22Rv1 (cell line): ENCODE measurements around the gene LRRC49.

Source experiments
- H3K27ac ChIP-seq: fragments of 450-650 bp; 2 replicates; pipeline ENCODE4 v1.5.1; 2017
- ZFX ChIP-seq: fragments of 450-650 bp; IDR thresholded peaks from 2 replicates; pipeline ENCODE4 v1.6.1; 2017; ENCODE audit warnings: antibody characterized with exemption, borderline replicate concordance
- TF ChIP-seq, protein P1 (sequence below): fragments of 450-650 bp; IDR thresholded peaks from 2 replicates; pipeline ENCODE4 v1.5.1; 2017; ENCODE audit warnings: mild to moderate bottlenecking

The LRRC49 gene

DNA sequence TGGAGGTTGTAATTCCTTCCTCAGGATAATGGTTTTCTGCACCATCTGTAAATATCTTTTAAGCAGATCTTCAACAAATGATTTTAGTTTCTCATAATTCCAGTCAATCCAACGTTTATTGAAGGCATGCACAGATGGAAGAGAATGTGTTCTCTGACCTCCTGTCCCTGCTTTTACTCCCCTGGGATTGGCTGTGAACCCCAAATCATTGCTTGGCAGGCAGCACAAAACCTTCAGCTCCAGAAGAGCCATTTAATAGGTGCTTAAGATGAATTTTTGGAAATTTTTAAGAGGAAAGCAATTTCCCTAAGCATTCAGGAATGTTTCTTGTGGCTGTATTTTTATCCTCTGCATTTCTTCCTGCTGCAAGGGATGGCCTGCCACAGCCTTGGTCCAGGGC, 197.2 kb downstream of the LRRC49 start:
- no peak overlapping the region for H3K27ac ChIP-seq
- TF ChIP-seq ZFX, result no peak
- TF ChIP-seq, protein P1, sequence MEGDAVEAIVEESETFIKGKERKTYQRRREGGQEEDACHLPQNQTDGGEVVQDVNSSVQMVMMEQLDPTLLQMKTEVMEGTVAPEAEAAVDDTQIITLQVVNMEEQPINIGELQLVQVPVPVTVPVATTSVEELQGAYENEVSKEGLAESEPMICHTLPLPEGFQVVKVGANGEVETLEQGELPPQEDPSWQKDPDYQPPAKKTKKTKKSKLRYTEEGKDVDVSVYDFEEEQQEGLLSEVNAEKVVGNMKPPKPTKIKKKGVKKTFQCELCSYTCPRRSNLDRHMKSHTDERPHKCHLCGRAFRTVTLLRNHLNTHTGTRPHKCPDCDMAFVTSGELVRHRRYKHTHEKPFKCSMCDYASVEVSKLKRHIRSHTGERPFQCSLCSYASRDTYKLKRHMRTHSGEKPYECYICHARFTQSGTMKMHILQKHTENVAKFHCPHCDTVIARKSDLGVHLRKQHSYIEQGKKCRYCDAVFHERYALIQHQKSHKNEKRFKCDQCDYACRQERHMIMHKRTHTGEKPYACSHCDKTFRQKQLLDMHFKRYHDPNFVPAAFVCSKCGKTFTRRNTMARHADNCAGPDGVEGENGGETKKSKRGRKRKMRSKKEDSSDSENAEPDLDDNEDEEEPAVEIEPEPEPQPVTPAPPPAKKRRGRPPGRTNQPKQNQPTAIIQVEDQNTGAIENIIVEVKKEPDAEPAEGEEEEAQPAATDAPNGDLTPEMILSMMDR, result no peak

DNA sequence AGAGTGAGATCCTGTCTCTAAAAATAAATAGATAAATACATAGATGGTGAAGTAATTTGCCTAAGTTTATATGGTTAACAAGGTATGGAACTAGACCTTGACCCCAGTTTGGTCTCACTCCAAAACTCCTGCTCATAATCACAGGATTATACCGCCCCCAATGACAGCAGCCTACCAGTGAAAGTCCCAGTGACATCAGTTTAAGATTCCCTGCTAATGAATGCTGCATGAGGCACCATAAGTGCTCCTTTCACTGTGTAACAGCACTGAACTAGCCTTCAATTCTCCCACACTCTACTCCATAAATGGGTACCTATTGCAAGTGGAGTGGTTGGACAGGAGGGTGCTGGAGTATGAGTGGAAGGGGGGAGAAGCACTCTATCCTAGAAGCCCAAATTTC, 199.0 kb downstream of the LRRC49 start:
- no peak overlapping the region for H3K27ac ChIP-seq
- no peak for TF ChIP-seq ZFX
- TF ChIP-seq, protein P1, result no peak

DNA sequence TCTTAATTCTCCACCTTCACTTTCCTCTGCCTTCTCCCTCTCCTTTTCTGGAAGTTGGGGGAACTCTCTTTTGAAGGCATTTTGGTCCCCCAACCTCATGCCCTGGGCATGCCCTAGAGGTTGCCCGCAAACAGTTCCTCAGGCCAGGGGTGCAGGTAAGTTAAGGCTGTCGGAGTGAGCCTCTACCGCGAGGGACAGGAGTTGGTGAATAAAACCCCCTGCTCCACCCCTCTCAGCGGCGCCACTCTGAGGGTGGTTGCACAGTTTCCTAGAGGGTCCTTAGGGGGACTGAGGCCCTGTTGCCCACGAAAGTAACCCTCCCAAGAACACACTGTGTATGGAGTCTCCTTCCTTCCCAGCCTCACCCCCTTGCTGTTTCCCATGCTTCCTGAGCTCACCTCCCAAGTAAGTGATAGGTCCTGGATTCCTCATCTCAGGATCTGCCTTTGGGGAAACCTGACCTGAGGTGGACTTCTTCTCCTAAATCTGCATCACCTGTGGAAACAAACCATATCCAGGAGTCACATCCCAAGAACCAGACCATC, 199.5 kb downstream of the LRRC49 start:
- H3K27ac ChIP-seq, result no peak overlapping the region
- no peak for TF ChIP-seq ZFX
- TF ChIP-seq, protein P1, result no peak

DNA sequence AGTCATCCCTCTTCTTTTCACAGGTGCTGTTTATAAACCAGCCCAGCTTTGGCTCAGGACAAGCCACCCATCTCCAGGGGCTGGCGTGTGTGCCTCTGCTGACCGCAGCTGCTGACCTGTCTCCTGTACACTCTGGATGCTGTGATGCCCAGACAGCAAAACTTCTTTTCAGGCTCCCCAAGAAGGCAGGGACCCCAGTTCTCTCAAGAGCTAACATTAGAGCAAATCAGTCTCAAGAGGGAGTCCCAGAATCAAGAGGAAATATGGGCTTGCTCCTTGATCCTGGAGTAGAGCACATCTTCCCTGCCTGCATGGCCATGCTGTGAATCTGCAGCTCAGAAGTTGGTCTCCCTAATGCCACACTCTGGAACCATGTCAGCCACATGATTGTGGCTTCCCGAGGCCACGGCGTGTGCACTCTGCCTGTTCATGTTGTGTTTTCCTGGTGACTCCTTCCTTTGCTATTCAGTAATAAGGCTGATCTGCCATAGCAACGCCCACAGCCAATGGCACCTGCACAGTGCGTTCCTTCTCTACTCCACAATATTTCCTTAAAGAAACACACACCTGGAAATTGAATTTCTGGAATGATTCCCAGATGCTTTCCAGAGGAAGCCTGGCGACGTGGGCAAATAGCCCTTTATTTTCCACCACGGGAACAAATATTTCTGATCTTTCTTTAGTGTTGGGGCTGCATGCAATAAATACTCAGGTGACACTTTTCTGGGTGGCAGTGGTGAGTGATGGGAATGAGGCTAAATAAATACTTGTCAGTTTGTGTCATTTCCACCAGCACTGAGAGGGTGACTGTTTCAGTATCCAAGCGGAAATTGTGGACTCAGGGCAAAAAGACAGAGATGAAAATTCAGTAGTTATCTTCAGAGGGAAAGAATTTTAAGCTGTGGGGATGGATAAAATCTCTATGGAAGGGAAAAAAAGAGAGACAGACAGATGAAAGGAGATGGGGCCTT, 200.7 kb downstream of the LRRC49 start:
- H3K27ac ChIP-seq, result no peak overlapping the region
- TF ChIP-seq ZFX, result no peak
- TF ChIP-seq, protein P1, result no peak

DNA sequence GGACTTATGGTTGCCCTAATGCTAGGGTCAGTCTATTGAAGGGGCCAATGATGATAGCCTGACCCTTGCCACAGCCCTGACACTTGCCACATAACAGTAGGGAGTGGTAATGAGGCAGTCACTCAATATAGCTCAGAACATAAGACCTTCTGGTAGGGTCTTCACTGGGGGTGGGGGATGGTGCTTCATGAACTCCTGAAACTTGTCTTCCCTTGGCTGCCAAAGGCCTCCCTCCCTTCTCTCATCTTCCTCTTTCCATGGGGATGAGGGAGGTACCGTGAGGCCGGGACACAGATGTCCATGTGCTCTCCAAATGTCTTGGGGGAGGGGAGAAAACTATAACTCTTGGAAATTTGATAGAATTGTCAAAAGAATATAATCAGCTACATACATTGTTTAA, 201.5 kb downstream of the LRRC49 start:
- no peak overlapping the region for H3K27ac ChIP-seq
- TF ChIP-seq ZFX, result no peak
- TF ChIP-seq, protein P1, result no peak

DNA sequence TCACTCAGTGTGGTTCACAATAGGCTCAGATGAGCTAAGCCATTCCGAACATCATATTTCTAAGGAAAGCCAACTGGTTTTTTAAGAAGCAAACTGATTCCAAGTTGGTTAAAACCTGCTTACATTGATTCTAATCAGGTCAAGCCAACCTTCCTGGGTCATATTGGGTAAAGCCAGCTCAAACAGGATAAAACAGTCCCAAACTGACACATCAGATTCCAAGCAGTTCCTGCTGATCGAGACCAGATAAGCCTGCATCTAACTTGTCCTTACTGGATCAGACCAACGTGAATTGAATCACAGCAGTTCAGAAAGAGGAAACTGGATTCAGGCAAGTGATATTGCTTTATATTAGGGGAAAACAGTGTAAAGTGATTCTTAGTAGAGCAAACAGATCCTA, 204.1 kb downstream of the LRRC49 start:
- H3K27ac ChIP-seq, result no peak overlapping the region
- TF ChIP-seq, protein P1, result no peak
- TF ChIP-seq ZFX, result no peak

DNA sequence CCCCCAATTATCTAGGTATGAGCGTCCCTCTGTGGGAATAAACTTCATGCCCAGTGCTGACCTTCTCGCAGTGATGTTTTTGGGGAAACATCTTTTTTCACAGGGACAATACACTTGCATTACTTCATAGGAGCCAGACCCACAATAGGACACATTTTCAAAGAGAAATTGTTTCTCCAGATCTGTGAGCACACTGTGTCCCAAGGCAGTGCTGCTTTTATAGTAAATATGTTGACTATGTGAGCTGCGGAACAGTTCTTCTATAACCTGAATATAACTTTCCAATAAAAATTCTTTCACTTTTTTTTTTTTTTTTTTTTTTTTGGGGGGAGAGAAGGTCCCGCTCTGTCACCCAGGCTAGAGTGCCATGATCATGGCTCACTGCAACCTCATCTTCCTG, 205.3 kb downstream of the LRRC49 start:
- H3K27ac ChIP-seq, result no peak overlapping the region
- TF ChIP-seq, protein P1, result no peak
- TF ChIP-seq ZFX, result no peak
